ENCODE results near the gene LOXL4.

The LOXL4 gene

DNA sequence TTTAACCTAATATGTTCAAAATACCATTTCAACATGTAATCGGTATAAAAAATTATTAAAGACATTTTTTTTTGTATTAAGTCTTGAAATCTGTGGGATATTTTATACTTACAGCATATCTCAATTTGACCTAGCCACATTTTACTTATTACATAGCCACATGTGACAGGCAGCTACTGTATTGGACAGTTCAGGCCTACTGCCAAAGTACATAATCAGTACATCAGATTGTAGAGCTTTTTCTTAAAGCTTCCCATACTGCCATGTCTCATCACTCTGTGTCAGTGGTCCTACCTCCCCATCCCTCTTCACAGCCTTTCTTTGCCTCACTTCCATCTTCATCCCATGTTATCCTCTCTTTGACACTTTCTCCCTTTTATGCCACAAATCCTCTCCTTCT is 43.0 kb downstream of the LOXL4 start:
- no peak for TF ChIP-seq CTCF (conservative IDR thresholded peaks at IDR 0.05)
- H3K27ac ChIP-seq: no peak overlapping the region

GRCh38 chr10:98224509-98224908 is 43.5 kb downstream of the LOXL4 start:
- TF ChIP-seq CTCF (conservative IDR thresholded peaks at IDR 0.05): no peak
- no peak overlapping the region for H3K27ac ChIP-seq

DNA sequence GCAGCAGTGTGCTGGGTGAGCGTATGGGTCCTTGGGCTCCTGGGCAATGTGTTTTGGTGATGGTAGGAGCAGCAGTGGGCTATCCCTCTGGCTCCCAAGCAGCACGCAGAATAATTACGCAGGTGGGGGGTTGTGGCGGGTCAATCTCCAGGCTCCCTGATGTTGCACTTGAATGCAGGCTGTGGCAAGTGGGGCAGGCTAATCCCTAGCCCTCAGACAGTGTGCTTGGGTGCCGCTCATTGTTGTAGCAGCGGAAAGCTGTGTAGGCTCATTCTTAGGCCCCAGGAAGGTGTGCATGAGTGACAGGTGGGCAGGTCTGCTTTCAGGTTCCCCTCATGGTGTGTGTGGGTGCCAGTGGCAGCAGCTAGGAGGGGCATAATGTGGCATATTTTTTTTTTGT is 44.1 kb downstream of the LOXL4 start:
- TF ChIP-seq CTCF (conservative IDR thresholded peaks at IDR 0.05): no peak

DNA sequence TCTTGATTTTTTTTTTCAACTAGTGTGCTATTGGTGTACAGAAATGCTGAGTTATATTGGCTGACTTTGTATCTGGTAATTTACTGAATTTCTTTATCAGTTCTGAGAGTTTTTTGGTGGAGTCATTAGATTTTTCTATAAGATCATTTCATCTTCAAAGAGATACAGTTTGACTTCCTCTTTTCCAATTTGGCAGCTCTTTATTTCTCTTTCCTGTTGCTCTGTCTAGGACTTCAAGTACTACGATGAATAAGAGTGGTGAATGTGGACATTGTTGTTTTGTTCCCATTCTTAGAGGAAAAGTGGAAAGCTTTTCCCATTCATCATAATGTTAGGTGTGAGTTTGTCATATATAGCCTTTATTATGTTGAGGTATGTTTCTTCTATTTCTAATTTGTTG is 50.2 kb downstream of the LOXL4 start:
- H3K27ac ChIP-seq: no peak overlapping the region
- no peak for TF ChIP-seq CTCF (conservative IDR thresholded peaks at IDR 0.05)

More for the DNA sequence above, 44.1 kb downstream of the LOXL4 start:
- H3K27ac ChIP-seq: no peak overlapping the region

- TF ChIP-seq CTCF (conservative IDR thresholded peaks at IDR 0.05): no peak
- no peak overlapping the region for H3K27ac ChIP-seq
These were observed 52.6 kb downstream of the LOXL4 start for GRCh38 chr10:98215373-98215772.

DNA sequence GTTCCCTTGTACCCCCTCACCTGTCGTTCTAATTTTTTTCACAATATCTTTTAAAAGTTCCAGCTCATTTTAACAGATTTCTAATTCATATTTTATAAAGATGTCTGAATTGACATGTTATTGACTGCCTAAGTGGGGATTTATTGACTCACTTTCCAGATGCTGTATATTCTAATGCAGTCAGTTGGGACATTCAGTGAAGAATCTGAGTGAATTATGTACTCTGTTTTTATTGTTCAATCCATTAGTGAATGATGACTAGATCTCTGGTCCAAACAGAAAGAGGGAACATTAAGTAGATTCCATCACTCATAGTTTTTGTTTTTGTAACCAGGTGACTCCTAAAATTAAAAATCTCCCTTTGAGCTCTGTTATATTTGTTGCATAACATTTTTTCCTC is 54.3 kb downstream of the LOXL4 start:
- no peak overlapping the region for H3K27ac ChIP-seq
- no peak for TF ChIP-seq CTCF (conservative IDR thresholded peaks at IDR 0.05)

DNA sequence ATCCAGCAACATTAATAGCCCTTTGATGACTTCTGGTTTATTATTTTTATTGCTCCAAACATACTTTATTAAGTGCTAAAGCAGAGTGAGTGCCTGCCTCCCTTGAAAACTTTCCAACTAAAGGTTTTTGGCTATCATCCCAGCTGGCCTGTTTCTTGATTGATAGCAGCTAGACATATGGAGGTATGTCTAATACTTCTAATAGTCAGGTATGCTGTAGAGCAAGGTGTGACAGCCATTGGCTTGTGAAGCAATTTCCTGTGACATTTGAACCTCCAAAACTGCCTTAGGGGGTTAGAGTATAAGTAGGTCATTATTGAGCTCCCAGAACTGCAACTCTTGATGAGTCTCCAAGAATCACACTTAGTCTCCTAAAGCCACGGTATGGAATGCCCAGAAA is 55.8 kb downstream of the LOXL4 start:
- H3K27ac ChIP-seq: no peak overlapping the region
- no peak for TF ChIP-seq CTCF (conservative IDR thresholded peaks at IDR 0.05)

DNA sequence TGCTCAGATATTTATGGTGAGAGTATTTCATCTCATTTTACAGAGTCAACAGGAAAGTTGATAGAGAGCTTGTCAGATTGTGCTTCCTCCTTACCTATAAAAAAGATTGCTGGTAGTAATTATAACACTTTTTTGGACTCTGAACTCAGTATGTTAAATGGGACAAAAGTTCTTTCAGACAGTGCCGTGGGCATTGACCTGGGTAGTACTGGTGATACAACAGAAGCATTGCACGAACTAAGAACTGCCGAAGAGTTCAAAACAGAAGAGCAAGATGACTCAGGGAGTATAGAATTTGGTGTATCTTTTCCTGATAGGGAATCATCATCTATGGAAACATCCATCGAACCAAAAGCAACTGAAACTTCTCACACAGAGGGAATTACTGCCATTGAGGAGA is 58.6 kb downstream of the LOXL4 start:
- H3K27ac ChIP-seq: no peak overlapping the region
- TF ChIP-seq CTCF (conservative IDR thresholded peaks at IDR 0.05): no peak

Measured in VCaP (cell line).